SU-DHL-6 (cell line): ENCODE results near the gene PTBP3.
"Not testable (repeated sequence)": the region's sequence is repeated elsewhere in the genome, so short reads cannot be mapped to it uniquely, and the experiment has no call there.

Experiments used
- H2AFZ ChIP-seq: fragments of 200-600 bp; sonication (generic); 2 replicates; pipeline ENCODE4 v1.6.1; 2014; ENCODE audit warnings: low read depth, mild to moderate bottlenecking, moderate library complexity, mixed read lengths, antibody characterized with exemption, low read length; ENCODE audit not compliant: severe bottlenecking
- H3F3A ChIP-seq: fragments of 200-600 bp; shearing (Covaris generic); 2 replicates; pipeline ENCODE4 v1.6.0; 2016; ENCODE audit warnings: antibody characterized with exemption, mild to moderate bottlenecking; ENCODE audit not compliant: insufficient read depth
- H3K27ac ChIP-seq: fragments of 200-600 bp; sonication (generic); 2 replicates; pipeline ENCODE4 v1.5.1; 2016; ENCODE audit warnings: low read depth, mild to moderate bottlenecking, low read length, moderate library complexity, mixed read lengths
- H3K27me3 ChIP-seq: fragments of 200-600 bp; sonication (generic), shearing (Covaris generic); 2 replicates; pipeline ENCODE4 v1.6.0; 2014; ENCODE audit warnings: mild to moderate bottlenecking, low read length
- H3K36me3 ChIP-seq: fragments of 200-600 bp; sonication (generic); 2 replicates; pipeline ENCODE4 v1.6.1; 2014; ENCODE audit warnings: mild to moderate bottlenecking, low read length, mixed read lengths
- H3K4me2 ChIP-seq: fragments of 300-600, 200-600 bp; shearing (Covaris generic), sonication (generic); 2 replicates; pipeline ENCODE4 v1.6.0; 2014; ENCODE audit warnings: low read length, low read depth, mild to moderate bottlenecking; ENCODE audit not compliant: poor library complexity, severe bottlenecking
- H3K4me3 ChIP-seq: fragments of 200-600 bp; sonication (generic); 2 replicates; pipeline ENCODE4 v1.5.1; 2014; ENCODE audit warnings: antibody characterized with exemption, low read length, mild to moderate bottlenecking, mixed read lengths; ENCODE audit not compliant: insufficient read depth, poor library complexity, severe bottlenecking
- H3K79me2 ChIP-seq: fragments of 200-600 bp; sonication (generic); 2 replicates; pipeline ENCODE4 v1.6.1; 2014; ENCODE audit warnings: mild to moderate bottlenecking, low read length, moderate library complexity; ENCODE audit not compliant: insufficient read depth
- H3K9ac ChIP-seq: fragments of 200-600 bp; sonication (generic); 2 replicates; pipeline ENCODE4 v1.7.0; 2014; ENCODE audit warnings: mild to moderate bottlenecking, low read length
- H3K9me2 ChIP-seq: fragments of 200-600 bp; sonication (generic); replicated peaks from 2 replicates; pipeline ENCODE4 v1.6.1; 2014; ENCODE audit warnings: low read length; ENCODE audit not compliant: insufficient read depth
- H3K9me3 ChIP-seq: fragments of 200-600 bp; sonication (generic); 2 replicates; pipeline ENCODE4 v1.6.1; 2014; ENCODE audit warnings: low read length, mixed read lengths; ENCODE audit not compliant: insufficient read depth
- H4K20me1 ChIP-seq: fragments of 200-600 bp; sonication (generic); 2 replicates; pipeline ENCODE4 v1.6.1; 2014; ENCODE audit warnings: low read depth, mild to moderate bottlenecking, antibody characterized with exemption, low read length, moderate library complexity, mixed read lengths
- EZH2phosphoT487 ChIP-seq: fragments of 200-600 bp; sonication (generic), shearing (Covaris generic); conservative IDR thresholded peaks from 2 replicates; pipeline ENCODE4 v1.6.1; 2018; ENCODE audit warnings: mild to moderate bottlenecking, antibody characterized with exemption, low read length, moderate library complexity, mixed read lengths
- TF ChIP-seq, protein P1 (sequence below): fragments of 200-600 bp; sonication (generic); IDR thresholded peaks from one replicate; pipeline ENCODE4 v1.5.1; 2017; ENCODE audit warnings: antibody characterized with exemption, mild to moderate bottlenecking, low read length, moderate library complexity; ENCODE audit not compliant: insufficient read depth, poor library complexity, severe bottlenecking

Gene PTBP3

GRCh38 chr9:112271466-112272098 is 61.8 kb downstream of the PTBP3 start:
- Histone ChIP-seq H3K27me3 (no peaks in the 10 kb centered on the region), H3F3A (peaks cover 6% of the 10 kb centered on the region; the same call in 1 of the 2 replicates), H3K9me3 (no peaks in the 10 kb centered on the region), H3K4me3 (no peak overlapping the region), H3K27ac (no peak overlapping the region), H2AFZ (no peak overlapping the region), H3K36me3 (no peaks in the 10 kb centered on the region), H4K20me1 (0 out of 2 replicates have a peak, but pooled peaks cover 2% of the 10 kb centered on the region), H3K4me2 (no peak overlapping the region), H3K79me2 (peaks cover 51% of the 10 kb centered on the region; the same call in 1 of the 2 replicates), H3K9me2 (no peaks in the 10 kb centered on the region), H3K9ac (no peak overlapping the region)
- no peak for TF ChIP-seq EZH2phosphoT487
- TF ChIP-seq, protein P1, sequence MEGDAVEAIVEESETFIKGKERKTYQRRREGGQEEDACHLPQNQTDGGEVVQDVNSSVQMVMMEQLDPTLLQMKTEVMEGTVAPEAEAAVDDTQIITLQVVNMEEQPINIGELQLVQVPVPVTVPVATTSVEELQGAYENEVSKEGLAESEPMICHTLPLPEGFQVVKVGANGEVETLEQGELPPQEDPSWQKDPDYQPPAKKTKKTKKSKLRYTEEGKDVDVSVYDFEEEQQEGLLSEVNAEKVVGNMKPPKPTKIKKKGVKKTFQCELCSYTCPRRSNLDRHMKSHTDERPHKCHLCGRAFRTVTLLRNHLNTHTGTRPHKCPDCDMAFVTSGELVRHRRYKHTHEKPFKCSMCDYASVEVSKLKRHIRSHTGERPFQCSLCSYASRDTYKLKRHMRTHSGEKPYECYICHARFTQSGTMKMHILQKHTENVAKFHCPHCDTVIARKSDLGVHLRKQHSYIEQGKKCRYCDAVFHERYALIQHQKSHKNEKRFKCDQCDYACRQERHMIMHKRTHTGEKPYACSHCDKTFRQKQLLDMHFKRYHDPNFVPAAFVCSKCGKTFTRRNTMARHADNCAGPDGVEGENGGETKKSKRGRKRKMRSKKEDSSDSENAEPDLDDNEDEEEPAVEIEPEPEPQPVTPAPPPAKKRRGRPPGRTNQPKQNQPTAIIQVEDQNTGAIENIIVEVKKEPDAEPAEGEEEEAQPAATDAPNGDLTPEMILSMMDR = no peak

GRCh38 chr9:112268413-112268812 is 65.0 kb downstream of the PTBP3 start:
- no peak overlapping the region for H3K4me3 ChIP-seq
- H3K27me3 ChIP-seq = no peaks in the 10 kb centered on the region
- no peak overlapping the region for H2AFZ ChIP-seq
- peaks cover 1% of the 10 kb centered on the region; the same call in 1 of the 2 replicates for H3F3A ChIP-seq
- H3K9me3 ChIP-seq = no peaks in the 10 kb centered on the region
- H3K27ac ChIP-seq = no peak overlapping the region
- H3K79me2 ChIP-seq = peaks cover 33% of the 10 kb centered on the region; the same call in 1 of the 2 replicates
- no peaks in the 10 kb centered on the region for H3K9me2 ChIP-seq
- TF ChIP-seq, protein P1 = no peak
- TF ChIP-seq EZH2phosphoT487 = no peak
- no peak overlapping the region for H3K9ac ChIP-seq
- H4K20me1 ChIP-seq = no peaks in the 10 kb centered on the region
- no peak overlapping the region for H3K4me2 ChIP-seq
- 0 out of 2 replicates have a peak, but pooled peaks cover 7% of the 10 kb centered on the region for H3K36me3 ChIP-seq

- not testable (repeated sequence) for H3K9me3 ChIP-seq, H3K9ac ChIP-seq, H3K36me3 ChIP-seq, H2AFZ ChIP-seq, H3K27me3 ChIP-seq, H3K27ac ChIP-seq, H4K20me1 ChIP-seq, H3F3A ChIP-seq, H3K9me2 ChIP-seq, H3K4me2 ChIP-seq, H3K4me3 ChIP-seq
- H3K79me2 ChIP-seq = peaks cover 20% of the 10 kb centered on the region; the same call in 1 of the 2 replicates
Observed at GRCh38 chr9:112267086-112267485, 66.3 kb downstream of the PTBP3 start.

DNA sequence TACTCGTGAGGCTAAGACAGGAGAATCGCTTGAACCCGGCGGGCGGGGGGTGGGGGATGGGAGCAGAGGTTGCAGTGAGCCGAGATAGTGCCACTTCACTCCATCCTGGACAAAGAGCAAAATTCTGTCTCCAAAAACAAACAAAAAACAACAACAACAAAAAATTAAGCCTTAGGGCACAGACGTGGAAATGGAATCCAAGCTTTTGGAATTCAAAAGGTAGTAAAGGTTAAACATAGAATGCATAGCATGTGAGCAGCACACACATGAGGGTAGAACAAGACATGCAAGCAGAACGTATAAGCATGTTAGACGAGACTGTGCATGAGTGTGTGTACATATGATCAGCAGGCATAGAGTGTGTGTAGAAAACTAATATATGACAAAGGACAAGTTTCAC is 68.0 kb downstream of the PTBP3 start:
- peaks cover 15% of the 10 kb centered on the region; the same call in 1 of the 2 replicates for H3K79me2 ChIP-seq

More for the DNA sequence above, 68.0 kb downstream of the PTBP3 start:
- Histone ChIP-seq H3K9me3 (no peaks in the 10 kb centered on the region), H3K27ac (no peak overlapping the region), H3K9ac (no peak overlapping the region), H3K36me3 (peaks cover 13% of the 10 kb centered on the region; the same call in 1 of the 2 replicates), H3K9me2 (no peaks in the 10 kb centered on the region), H3F3A (no peaks in the 10 kb centered on the region), H3K4me2 (no peak overlapping the region), H3K27me3 (no peaks in the 10 kb centered on the region), H2AFZ (no peak overlapping the region), H3K4me3 (no peak overlapping the region), H4K20me1 (no peaks in the 10 kb centered on the region)
- TF ChIP-seq, protein P1 = no peak
- TF ChIP-seq EZH2phosphoT487 = no peak
